Measurements from ENCODE around the gene RNF7.

GRCh38 chr3:141776885-141777284 is 38.8 kb downstream of the RNF7 start:
- TF ChIP-seq CTCF (IDR thresholded peaks at IDR 0.05) (no peak), POLR2A (IDR thresholded peaks at IDR 0.05) (no peak), POLR2AphosphoS5 (IDR thresholded peaks at IDR 0.05) (no peak)

Measured in transverse colon (tissue), 4 donors.